ENCODE measurements around the gene AQR.
"Not testable (repeated sequence)": the region's sequence is repeated elsewhere in the genome, so short reads cannot be mapped to it uniquely, and the experiment has no call there.

- not testable (repeated sequence) for TF ChIP-seq CTCF (IDR thresholded peaks at IDR 0.05; ENCODE audit: low read depth, low read length, poor library complexity, severe bottlenecking); EZH2phosphoT487 (IDR thresholded peaks at IDR 0.05; ENCODE audit: borderline replicate concordance, low read length)
These were observed 162.3 kb downstream of the AQR start for GRCh38 chr15:34807241-34807640.
